GM18526 (cell line): ENCODE data around the gene SMPD1.

Experiments
- POLR2A ChIP-seq: IDR thresholded peaks from 3 replicates; pipeline ENCODE4 v1.6.1; 2011; ENCODE audit not compliant: insufficient read length; ENCODE audit errors: extremely low read depth

SMPD1 gene

DNA sequence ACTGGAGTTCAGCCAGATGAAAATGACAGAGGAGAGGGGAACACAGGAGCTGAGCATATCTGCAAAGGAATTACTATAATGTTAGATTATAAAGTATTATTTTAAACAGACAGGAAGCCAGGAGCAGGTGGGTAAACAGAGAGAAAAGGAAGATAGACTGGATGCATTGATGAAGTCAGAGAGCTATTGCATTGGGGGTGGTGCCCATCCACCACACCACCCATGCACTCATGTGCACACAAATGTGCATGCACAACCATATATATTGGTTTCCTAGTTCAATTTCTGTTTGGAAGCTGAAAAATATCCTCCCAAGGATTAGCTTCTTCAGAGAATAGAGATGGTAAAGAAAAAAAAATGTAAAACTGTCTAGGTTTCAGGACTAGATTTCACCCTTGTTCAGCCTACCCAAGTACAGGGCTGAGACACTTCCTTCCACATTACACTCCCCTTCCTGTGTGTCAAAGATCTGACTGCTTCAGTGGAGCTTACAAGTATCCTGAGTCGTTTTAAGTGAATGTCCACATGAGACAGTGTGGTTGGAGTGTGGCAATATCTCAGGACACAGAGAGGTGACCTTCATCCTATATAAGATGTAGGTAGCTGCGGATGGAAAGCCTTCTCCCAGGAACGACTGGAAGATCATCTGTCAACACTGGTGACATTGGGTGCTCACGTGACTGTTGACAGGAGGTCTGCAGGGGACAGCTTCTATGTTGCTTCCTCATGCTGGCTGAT lies 12.2 kb upstream of the SMPD1 start:
- TF ChIP-seq POLR2A = no peak

DNA sequence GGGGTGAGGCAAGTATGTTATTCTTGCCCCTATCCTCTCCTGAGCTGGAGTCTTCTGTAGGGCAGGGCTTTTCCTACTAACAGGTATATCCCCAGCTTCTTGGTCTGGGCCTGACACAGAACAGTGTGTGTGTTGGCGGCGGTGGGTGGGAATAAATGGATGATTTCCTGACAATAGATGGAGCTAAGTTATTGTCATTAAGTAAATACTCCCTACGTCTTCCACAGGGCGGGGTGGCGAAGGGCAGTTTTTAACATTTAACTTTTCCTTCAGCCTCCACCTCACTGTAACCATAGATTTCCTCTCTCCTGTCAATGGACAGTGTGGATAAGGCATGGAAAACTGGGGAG lies 11.7 kb upstream of the SMPD1 start:
- TF ChIP-seq POLR2A = no peak

DNA sequence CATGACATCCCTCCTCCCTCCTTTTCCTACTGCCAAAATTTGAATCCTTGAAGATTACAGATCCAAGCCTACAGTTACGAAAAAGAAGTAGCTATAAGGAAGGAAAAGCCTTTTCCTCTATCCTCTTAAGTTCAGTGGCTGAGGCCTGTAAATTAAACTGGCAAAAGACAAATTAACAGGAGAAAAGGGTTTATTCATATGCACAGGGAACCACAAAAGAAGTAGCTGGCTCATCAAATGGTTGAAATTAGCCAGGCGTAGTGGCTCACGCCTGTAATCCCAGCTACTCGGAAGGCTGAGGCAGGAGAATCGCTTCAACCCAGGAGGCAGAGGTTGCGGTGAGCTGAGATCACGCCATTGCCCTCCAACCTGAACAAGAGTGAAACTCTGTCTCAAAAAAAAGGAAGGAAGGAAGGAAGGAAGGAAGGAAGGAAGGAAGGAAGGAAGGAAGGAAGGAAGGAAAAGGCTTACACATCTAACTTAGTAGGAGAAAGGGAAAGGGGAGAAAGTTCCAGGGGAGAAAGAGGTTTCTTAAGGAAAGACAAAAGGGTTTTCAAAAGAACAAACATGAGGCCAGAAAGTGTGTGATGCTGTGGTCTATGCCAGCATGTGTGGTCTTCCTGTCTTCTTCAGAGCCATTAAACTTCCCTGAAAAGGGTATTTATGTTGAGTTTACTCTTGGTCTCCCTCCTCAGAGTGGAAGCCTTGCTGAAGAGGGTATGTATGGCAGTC lies 5.1 kb upstream of the SMPD1 start:
- TF ChIP-seq POLR2A = no peak

DNA sequence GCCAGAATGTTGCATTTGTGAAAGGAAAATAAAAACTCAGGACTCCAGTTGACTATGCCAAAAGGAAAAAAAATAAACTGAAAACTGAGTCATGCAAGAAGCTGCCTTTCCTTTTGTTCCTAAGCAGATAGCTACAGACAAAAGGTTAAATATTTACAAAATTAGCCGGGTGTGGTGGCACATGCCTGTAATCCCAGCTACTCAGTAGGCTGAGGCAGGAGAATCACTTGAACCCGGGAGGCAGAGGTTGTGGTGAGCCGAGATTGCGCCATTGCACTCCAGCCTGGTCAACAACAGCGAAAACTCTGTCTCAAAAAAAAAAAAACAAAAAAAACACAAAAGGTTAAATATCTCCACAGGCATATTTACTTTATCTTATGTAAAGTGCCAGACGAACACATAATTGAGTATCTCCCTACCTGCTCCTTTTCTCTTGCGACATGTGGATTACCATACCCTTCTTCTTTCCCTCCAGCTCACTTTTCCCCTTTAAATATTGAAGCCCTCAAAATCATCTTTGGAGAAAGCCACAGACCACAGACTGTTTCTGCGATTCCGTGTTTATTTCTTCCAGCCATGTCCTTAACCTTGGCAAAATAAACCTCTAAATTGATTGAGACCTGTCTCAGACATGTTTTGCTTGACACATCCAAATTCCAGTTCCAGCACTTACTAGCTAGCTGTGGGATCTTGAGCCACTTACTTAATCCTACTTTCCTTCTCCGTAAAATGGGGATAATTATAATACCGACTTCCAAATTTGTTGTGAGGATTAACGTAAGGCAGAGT lies 2.3 kb upstream of the SMPD1 start:
- no peak for TF ChIP-seq POLR2A

DNA sequence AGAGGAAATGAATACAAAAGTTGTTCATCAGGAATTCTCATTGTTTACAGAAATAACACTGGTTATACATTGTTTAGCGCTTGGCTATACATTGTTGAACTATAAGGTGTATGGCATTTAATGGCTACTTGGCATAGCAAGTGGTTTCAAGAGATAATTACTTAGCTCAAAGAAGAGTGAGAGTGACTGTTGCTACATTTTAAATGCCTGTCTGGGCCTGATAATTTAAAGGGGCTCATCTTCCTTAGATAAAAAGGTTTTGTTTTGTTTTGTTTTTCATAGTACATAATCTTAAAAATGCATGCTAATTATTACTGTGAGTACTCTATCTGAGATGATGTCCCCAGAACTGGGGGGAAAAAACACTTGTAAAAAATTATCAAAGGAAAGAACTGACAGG lies 1.5 kb upstream of the SMPD1 start:
- TF ChIP-seq POLR2A = no peak

DNA sequence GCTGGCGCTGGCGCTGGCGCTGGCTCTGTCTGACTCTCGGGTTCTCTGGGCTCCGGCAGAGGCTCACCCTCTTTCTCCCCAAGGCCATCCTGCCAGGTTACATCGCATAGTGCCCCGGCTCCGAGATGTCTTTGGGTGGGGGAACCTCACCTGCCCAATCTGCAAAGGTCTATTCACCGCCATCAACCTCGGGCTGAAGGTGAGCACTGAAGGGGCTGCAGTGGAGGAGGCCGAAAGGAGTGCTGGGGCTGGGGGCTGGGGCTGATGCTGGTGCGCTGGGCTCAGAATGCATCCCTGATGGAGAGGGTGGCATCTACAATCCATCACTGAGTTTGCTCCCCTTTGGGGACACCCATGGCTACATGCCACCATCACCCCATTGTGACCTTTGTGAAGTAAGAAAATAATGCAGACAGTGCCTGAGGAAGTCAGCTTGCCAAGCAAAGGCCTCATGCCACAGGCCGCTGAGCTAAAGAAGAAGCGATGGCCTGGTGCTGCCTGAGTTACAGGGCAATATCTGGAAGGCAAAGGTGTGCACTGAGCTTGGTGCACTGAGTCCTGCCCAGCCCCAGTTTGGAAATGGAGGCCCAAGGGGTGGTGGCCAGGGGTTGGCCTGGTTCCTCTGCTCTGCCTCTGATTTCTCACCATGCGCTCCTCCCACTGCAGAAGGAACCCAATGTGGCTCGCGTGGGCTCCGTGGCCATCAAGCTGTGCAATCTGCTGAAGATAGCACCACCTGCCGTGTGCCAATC lies 620 bp downstream of the SMPD1 start:
- TF ChIP-seq POLR2A = no peak

DNA sequence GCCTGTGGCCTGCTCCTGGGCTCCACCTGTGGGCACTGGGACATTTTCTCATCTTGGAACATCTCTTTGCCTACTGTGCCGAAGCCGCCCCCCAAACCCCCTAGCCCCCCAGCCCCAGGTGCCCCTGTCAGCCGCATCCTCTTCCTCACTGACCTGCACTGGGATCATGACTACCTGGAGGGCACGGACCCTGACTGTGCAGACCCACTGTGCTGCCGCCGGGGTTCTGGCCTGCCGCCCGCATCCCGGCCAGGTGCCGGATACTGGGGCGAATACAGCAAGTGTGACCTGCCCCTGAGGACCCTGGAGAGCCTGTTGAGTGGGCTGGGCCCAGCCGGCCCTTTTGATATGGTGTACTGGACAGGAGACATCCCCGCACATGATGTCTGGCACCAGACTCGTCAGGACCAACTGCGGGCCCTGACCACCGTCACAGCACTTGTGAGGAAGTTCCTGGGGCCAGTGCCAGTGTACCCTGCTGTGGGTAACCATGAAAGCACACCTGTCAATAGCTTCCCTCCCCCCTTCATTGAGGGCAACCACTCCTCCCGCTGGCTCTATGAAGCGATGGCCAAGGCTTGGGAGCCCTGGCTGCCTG lies 1.4 kb downstream of the SMPD1 start:
- TF ChIP-seq POLR2A = no peak

DNA sequence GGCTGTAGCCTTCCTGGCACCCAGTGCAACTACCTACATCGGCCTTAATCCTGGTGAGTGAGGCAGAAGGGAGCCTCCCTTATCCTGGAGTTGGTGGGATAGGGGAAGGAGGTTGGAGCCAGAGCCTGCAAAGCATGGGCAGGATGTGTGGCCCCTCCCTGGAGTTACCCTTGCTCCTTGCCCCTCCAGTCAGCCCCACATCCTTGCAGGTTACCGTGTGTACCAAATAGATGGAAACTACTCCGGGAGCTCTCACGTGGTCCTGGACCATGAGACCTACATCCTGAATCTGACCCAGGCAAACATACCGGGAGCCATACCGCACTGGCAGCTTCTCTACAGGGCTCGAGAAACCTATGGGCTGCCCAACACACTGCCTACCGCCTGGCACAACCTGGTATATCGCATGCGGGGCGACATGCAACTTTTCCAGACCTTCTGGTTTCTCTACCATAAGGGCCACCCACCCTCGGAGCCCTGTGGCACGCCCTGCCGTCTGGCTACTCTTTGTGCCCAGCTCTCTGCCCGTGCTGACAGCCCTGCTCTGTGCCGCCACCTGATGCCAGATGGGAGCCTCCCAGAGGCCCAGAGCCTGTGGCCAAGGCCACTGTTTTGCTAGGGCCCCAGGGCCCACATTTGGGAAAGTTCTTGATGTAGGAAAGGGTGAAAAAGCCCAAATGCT lies 3.9 kb downstream of the SMPD1 start:
- TF ChIP-seq POLR2A = no peak

DNA sequence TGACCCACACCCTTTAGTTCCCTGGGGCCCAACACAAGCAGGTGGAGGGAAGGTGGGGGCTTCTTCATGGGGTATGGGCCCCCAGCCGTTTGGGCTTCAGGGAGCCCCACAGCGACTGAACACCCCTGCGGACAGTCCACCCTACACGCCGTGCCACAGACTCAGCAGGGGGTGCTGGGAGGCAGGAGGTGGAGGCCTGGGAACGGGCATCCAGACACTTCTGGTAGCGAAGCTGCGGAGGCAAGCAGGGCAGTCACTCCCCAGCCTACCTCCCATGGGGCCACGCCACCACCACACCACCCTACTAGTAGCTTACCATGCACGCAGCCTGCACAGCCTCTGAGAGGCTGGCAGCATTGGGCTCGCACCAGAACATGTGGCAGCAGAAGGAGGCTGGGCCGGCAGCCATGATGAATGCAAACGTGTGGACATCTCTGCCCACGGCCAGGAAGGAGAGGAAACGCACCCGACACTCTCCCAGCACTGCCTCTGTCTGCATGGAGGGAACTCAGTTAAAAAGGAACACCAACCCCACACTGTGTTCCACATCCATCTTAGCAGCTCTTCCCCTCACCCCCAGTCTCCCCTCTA lies 5.3 kb downstream of the SMPD1 start:
- TF ChIP-seq POLR2A = no peak

DNA sequence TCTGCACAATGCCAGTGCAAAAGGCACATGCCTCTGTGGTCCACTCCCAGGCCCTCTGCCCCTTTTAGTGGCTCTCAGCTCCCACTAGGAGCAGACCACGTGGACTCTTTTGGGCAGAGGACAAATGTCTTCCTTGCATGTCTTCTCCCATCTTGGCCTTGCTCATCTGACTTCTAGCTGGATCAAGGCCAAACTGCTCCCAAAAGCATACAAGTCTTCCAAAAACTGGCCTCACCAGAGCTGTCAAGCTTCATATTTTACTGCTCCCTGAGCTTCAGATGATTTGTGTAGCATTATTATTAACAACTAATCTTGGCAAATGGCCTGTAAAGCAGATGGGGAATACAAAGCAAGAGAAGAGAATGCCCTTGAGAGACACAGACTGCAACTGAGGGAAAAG lies 6.9 kb downstream of the SMPD1 start:
- no peak for TF ChIP-seq POLR2A

DNA sequence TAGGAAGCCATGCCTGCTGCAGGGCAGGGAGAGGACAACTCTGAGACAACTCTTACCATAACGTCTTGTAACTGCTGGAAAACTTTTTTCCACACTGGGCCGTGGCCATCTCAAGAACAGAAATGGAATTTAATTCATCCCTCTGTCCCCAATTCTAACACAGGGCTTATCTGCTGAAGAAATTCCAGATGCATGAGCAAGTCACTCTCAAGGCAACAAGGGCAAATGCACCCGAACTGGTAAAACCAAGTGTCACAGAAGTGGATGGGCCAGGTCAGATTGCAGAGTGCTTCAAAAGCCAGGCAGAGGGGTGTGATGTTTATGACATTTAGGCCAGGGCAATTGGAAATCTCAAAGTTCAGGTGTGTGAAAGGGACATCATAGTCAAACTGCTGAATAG lies 7.4 kb downstream of the SMPD1 start:
- TF ChIP-seq POLR2A = no peak

DNA sequence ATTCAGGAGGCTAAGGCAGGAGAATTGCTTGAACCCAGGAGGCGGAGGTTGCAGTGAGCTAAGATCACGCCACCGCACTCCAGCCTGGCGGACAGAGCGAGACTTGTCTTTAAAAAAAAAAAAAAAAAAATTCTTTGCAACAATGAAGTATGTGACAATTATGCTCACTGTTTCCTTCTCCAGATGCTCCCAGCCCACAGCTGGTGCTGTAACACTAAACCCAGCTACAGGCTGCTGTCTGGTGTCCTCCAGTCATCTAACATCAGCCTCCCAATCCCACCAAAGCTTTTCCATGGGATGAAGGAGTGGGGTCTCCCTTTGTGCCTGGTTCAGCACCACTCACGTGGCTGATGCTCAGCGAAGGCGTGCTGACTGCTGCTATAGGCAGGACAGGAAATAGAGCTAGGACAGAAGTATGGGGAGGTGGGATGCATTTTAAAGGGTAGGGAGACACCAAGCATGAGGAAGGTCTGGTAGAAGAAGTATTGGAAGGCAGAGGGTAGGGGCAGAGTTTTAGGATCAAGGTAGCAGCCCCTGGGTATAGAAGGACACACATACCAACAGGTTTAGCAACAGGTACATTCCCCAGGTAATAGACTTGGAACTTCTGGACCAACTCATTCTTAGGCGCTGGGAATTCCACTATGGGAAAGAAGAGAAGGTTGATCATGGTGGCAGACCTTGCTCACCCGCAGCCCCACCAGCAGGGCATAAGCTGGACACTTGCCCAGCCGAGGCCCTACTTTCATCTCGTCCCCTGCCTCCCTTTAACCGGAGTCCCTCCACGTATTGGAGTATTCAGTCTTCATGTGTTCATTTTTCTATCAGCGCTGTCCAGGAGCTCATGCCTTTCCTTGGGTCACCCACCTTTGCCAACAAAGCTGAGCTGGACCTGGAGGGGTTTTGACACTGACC lies 10.4 kb downstream of the SMPD1 start:
- no peak for TF ChIP-seq POLR2A

DNA sequence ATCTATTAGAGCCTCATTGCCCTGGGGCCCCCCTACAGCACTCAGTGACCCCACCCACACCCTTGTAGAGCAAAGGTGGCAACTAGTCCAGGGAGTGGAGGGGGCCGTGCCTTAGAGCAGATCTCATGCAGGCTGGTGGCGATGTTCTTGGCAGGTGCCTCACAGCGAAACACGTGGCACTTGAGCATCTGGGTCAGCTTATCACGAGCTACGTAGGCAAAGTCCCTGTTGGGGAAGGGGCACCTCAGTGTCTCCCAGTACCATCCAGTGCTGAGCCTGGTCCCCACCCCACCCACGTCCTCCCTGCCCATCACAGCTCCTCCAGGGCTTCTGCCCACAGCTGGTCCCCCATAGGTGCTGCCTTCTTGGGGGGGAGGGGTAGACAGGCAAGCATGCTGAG lies 11.2 kb downstream of the SMPD1 start:
- no peak for TF ChIP-seq POLR2A
